SU-DHL-6 (cell line): Measurements from ENCODE around the gene ATL1.

Experiments used
- H2AFZ ChIP-seq: fragments of 200-600 bp; sonication (generic); 2 replicates; pipeline ENCODE4 v1.6.1; 2014; ENCODE audit warnings: low read depth, mild to moderate bottlenecking, moderate library complexity, mixed read lengths, antibody characterized with exemption, low read length; ENCODE audit not compliant: severe bottlenecking
- H3F3A ChIP-seq: fragments of 200-600 bp; shearing (Covaris generic); 2 replicates; pipeline ENCODE4 v1.6.0; 2016; ENCODE audit warnings: antibody characterized with exemption, mild to moderate bottlenecking; ENCODE audit not compliant: insufficient read depth
- H3K27ac ChIP-seq: fragments of 200-600 bp; sonication (generic); 2 replicates; pipeline ENCODE4 v1.5.1; 2016; ENCODE audit warnings: low read depth, mild to moderate bottlenecking, low read length, moderate library complexity, mixed read lengths
- H3K27me3 ChIP-seq: fragments of 200-600 bp; sonication (generic), shearing (Covaris generic); 2 replicates; pipeline ENCODE4 v1.6.0; 2014; ENCODE audit warnings: mild to moderate bottlenecking, low read length
- H3K36me3 ChIP-seq: fragments of 200-600 bp; sonication (generic); 2 replicates; pipeline ENCODE4 v1.6.1; 2014; ENCODE audit warnings: mild to moderate bottlenecking, low read length, mixed read lengths
- H3K4me2 ChIP-seq: fragments of 300-600, 200-600 bp; shearing (Covaris generic), sonication (generic); 2 replicates; pipeline ENCODE4 v1.6.0; 2014; ENCODE audit warnings: low read length, low read depth, mild to moderate bottlenecking; ENCODE audit not compliant: poor library complexity, severe bottlenecking
- H3K4me3 ChIP-seq: fragments of 200-600 bp; sonication (generic); 2 replicates; pipeline ENCODE4 v1.5.1; 2014; ENCODE audit warnings: antibody characterized with exemption, low read length, mild to moderate bottlenecking, mixed read lengths; ENCODE audit not compliant: insufficient read depth, poor library complexity, severe bottlenecking
- H3K79me2 ChIP-seq: fragments of 200-600 bp; sonication (generic); 2 replicates; pipeline ENCODE4 v1.6.1; 2014; ENCODE audit warnings: mild to moderate bottlenecking, low read length, moderate library complexity; ENCODE audit not compliant: insufficient read depth
- H3K9ac ChIP-seq: fragments of 200-600 bp; sonication (generic); 2 replicates; pipeline ENCODE4 v1.7.0; 2014; ENCODE audit warnings: mild to moderate bottlenecking, low read length
- H3K9me2 ChIP-seq: fragments of 200-600 bp; sonication (generic); replicated peaks from 2 replicates; pipeline ENCODE4 v1.6.1; 2014; ENCODE audit warnings: low read length; ENCODE audit not compliant: insufficient read depth
- H3K9me3 ChIP-seq: fragments of 200-600 bp; sonication (generic); 2 replicates; pipeline ENCODE4 v1.6.1; 2014; ENCODE audit warnings: low read length, mixed read lengths; ENCODE audit not compliant: insufficient read depth
- H4K20me1 ChIP-seq: fragments of 200-600 bp; sonication (generic); 2 replicates; pipeline ENCODE4 v1.6.1; 2014; ENCODE audit warnings: low read depth, mild to moderate bottlenecking, antibody characterized with exemption, low read length, moderate library complexity, mixed read lengths
- EZH2phosphoT487 ChIP-seq: fragments of 200-600 bp; sonication (generic), shearing (Covaris generic); conservative IDR thresholded peaks from 2 replicates; pipeline ENCODE4 v1.6.1; 2018; ENCODE audit warnings: mild to moderate bottlenecking, antibody characterized with exemption, low read length, moderate library complexity, mixed read lengths
- TF ChIP-seq, protein P1 (sequence below): fragments of 200-600 bp; sonication (generic); IDR thresholded peaks from one replicate; pipeline ENCODE4 v1.5.1; 2017; ENCODE audit warnings: antibody characterized with exemption, mild to moderate bottlenecking, low read length, moderate library complexity; ENCODE audit not compliant: insufficient read depth, poor library complexity, severe bottlenecking

Gene ATL1

DNA sequence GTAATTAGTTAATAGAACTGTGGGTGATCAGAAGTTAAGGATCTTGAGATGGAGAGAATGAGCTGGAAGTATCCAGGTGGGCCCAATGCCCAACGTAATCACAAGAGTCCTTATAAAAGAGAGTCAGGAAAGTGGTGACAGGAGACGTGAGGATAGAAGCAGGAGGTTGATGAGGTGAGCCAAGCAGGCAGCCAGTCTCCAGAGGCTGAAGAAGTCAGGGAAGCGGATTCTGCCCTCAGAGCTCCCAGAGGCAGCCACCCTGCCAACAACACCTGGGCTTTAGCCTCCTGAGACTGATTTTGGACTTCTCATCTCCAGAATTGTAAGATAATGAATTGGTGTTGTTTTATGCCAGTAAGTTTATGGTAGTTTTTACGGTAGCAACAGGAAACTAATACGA, 118.2 kb downstream of the ATL1 start:
- no peaks in the 10 kb centered on the region for H3K36me3 ChIP-seq
- H4K20me1 ChIP-seq: no peaks in the 10 kb centered on the region
- no peaks in the 10 kb centered on the region for H3F3A ChIP-seq
- no peak overlapping the region for H3K27ac ChIP-seq
- no peaks in the 10 kb centered on the region for H3K9me2 ChIP-seq
- H2AFZ ChIP-seq: no peak overlapping the region
- no peak overlapping the region for H3K4me2 ChIP-seq
- no peak overlapping the region for H3K9ac ChIP-seq
- no peak overlapping the region for H3K4me3 ChIP-seq
- TF ChIP-seq, protein P1, sequence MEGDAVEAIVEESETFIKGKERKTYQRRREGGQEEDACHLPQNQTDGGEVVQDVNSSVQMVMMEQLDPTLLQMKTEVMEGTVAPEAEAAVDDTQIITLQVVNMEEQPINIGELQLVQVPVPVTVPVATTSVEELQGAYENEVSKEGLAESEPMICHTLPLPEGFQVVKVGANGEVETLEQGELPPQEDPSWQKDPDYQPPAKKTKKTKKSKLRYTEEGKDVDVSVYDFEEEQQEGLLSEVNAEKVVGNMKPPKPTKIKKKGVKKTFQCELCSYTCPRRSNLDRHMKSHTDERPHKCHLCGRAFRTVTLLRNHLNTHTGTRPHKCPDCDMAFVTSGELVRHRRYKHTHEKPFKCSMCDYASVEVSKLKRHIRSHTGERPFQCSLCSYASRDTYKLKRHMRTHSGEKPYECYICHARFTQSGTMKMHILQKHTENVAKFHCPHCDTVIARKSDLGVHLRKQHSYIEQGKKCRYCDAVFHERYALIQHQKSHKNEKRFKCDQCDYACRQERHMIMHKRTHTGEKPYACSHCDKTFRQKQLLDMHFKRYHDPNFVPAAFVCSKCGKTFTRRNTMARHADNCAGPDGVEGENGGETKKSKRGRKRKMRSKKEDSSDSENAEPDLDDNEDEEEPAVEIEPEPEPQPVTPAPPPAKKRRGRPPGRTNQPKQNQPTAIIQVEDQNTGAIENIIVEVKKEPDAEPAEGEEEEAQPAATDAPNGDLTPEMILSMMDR: no peak
- no peaks in the 10 kb centered on the region for H3K27me3 ChIP-seq
- no peaks in the 10 kb centered on the region for H3K9me3 ChIP-seq
- no peaks in the 10 kb centered on the region for H3K79me2 ChIP-seq

DNA sequence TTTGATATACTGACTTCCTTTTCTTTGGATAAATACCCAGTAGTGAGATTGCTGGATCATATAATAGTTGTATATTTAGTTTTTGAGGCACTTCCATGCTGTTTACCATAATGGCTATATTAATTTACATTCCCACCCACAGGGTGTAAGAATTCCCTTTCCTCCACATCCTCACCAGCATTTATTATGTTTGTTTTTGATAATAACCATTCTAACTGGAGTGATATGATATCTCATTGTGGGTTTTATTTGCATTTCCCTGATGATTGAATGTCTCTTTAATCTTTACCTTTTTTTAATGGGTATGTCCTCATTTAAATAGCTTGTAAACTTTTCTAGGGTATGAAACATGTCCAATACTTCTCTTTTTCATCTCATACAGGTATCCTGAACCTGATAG, 119.7 kb downstream of the ATL1 start:
- H3K27me3 ChIP-seq: no peaks in the 10 kb centered on the region
- no peak overlapping the region for H3K9ac ChIP-seq
- H3F3A ChIP-seq: no peaks in the 10 kb centered on the region
- H4K20me1 ChIP-seq: no peaks in the 10 kb centered on the region
- TF ChIP-seq, protein P1: no peak
- no peak for TF ChIP-seq EZH2phosphoT487
- no peak overlapping the region for H3K4me2 ChIP-seq
- H3K79me2 ChIP-seq: no peaks in the 10 kb centered on the region
- H3K9me3 ChIP-seq: no peaks in the 10 kb centered on the region
- H3K9me2 ChIP-seq: no peaks in the 10 kb centered on the region
- no peaks in the 10 kb centered on the region for H3K36me3 ChIP-seq
- H2AFZ ChIP-seq: no peak overlapping the region
- no peak overlapping the region for H3K4me3 ChIP-seq
- H3K27ac ChIP-seq: no peak overlapping the region
